ENCODE data around the gene WIPF1.

- TF ChIP-seq CTCF (IDR thresholded peaks at IDR 0.05) (no peak), RAD21 (conservative IDR thresholded peaks at IDR 0.05 in 1 of 2, IDR thresholded peaks at IDR 0.05 in 1 of 2) (no peak), E2F6 (IDR thresholded peaks at IDR 0.05; ENCODE audit: borderline replicate concordance, low read depth) (peak; percentile 81), REST (IDR thresholded peaks at IDR 0.05) (no peak), POLR2A (IDR thresholded peaks at IDR 0.05; ENCODE audit: low read length) (no peak), RCOR1 (IDR thresholded peaks at IDR 0.05; ENCODE audit: low read depth, low read length) (no peak), CBX8 (IDR thresholded peaks at IDR 0.05) (no peak), CHD4 (IDR thresholded peaks at IDR 0.05; ENCODE audit: borderline replicate concordance) (no peak), PBX3 (IDR thresholded peaks at IDR 0.05) (no peak), MAX (IDR thresholded peaks at IDR 0.05) (peak; percentile 92), SREBF2 (IDR thresholded peaks at IDR 0.05) (no peak), MYC (IDR thresholded peaks at IDR 0.05; ENCODE audit: borderline replicate concordance, low read length) (no peak), USF2 (IDR thresholded peaks at IDR 0.05) (0 out of 2 replicates have a peak, but pooled peaks have one; percentile 3)
Measured at GRCh38 chr2:174615871-174616436, 18.4 kb upstream of the WIPF1 start.

Measured in A549 (cell line).